ENCODE results near the gene HOXB6.

DNA sequence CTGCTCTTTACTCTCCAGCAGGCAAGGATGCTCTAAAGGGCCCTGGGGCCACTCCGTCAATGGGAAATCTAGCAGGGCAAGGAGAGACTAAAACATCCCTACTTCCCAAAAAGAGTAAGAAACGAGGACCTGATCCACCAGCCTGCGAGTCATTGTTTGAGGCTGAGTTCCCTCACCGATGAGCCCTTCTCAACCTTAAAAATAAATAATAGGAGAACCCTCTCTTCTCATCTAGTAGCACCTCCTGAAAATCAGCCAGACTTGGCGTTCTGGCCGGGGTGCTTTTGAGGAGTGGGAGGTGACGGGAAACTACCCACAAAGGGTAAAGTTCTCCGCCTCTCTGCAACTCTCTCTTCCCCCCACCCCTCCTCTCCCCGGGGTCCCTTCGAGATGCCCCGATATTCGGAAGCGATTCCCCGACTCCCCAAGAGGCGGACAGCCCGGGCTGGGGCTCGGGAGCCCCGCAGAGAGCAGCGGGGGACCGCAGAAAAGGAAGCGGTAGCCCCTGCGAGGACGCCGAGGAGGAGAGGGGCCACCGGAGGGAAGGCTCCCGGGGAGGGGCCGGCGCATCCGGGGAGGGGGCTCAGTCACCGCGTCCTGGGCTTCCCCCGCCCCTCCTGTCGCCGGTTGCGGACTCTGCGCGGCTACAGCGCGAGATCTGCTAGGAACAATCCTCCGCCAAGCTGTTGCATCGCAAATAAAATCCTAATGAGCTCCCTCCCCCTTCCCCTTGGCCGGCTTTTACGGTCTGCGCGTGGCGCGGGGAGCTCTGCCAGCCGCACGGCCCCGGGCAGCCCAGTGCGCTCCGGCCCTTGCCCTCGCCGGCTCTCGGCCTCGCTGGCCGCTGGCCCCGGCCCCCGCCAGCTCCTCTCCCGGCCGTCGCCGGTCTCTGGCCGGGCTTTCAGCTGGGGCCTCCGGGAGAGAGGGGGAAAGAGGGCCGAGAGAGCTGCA is 20.0 kb upstream of the HOXB6 start:
- TF ChIP-seq FOXP2 (optimal IDR thresholded peaks at IDR 0.05; ENCODE audit: control extremely low read depth, extremely low read length, insufficient read depth), result no peak
- TF ChIP-seq EZH2 (IDR thresholded peaks at IDR 0.05), result no peak
- no peak for TF ChIP-seq POLR2AphosphoS5 (IDR thresholded peaks at IDR 0.05; ENCODE audit: borderline replicate concordance, low read depth, low read length)

Data from SK-N-MC (cell line).